HuH-7.5 (cell line): ENCODE measurements around the gene CHRM4.

Experiments
- DNase-seq: peaks from one replicate; pipeline ENCODE4 v3.0.0; 2011; ENCODE audit warnings: low spot score

CHRM4 gene

GRCh38 chr11:46391578-46392420, at the start of gene CHRM4:
TSS of gene CHRM4 (minus strand) at chr11:46391776. CDS start at chr11:46386557, 5,219 bp downstream.
- DNase-seq: peak; percentile 91

GRCh38 chr11:46438211-46438610, 46.6 kb upstream of the CHRM4 start:
- no peak for DNase-seq

GRCh38 chr11:46437122-46437689, 45.6 kb upstream of the CHRM4 start:
- no peak for DNase-seq

- DNase-seq: no peak
These were observed 44.5 kb upstream of the CHRM4 start for GRCh38 chr11:46436113-46436512.

GRCh38 chr11:46435679-46436078, 44.1 kb upstream of the CHRM4 start:
- no peak for DNase-seq

GRCh38 chr11:46431211-46431610, 39.6 kb upstream of the CHRM4 start:
- DNase-seq: no peak

GRCh38 chr11:46429717-46430116, 38.1 kb upstream of the CHRM4 start:
- DNase-seq: no peak

- DNase-seq: no peak
These were observed 35.8 kb upstream of the CHRM4 start for GRCh38 chr11:46427364-46427763.

GRCh38 chr11:46426233-46426991, 34.8 kb upstream of the CHRM4 start:
- no peak for DNase-seq

- DNase-seq: no peak
These were observed 31.0 kb upstream of the CHRM4 start for GRCh38 chr11:46422588-46422987.

GRCh38 chr11:46421257-46421880, 29.8 kb upstream of the CHRM4 start:
- no peak for DNase-seq

- DNase-seq: no peak
These were observed 28.9 kb upstream of the CHRM4 start for GRCh38 chr11:46420513-46420912.

- no peak for DNase-seq
These were observed 27.2 kb upstream of the CHRM4 start for GRCh38 chr11:46418751-46419150.

GRCh38 chr11:46417711-46418110, 26.1 kb upstream of the CHRM4 start:
- DNase-seq: no peak

GRCh38 chr11:46414879-46415278, 23.3 kb upstream of the CHRM4 start:
- DNase-seq: no peak

GRCh38 chr11:46414466-46414796, 22.9 kb upstream of the CHRM4 start:
- DNase-seq: no peak

GRCh38 chr11:46413760-46414465, 22.3 kb upstream of the CHRM4 start:
- no peak for DNase-seq

- DNase-seq: no peak
These were observed 18.4 kb upstream of the CHRM4 start for GRCh38 chr11:46410021-46410420.

- no peak for DNase-seq
These were observed 16.9 kb upstream of the CHRM4 start for GRCh38 chr11:46408407-46408986.

- no peak for DNase-seq
These were observed 16.1 kb upstream of the CHRM4 start for GRCh38 chr11:46407635-46408034.

- no peak for DNase-seq
These were observed 13.0 kb upstream of the CHRM4 start for GRCh38 chr11:46404476-46405017.
